GM23338 (cell line): ENCODE results near the gene ATP2B1. TPM values are rescaled to one million over a fixed set of nuclear protein-coding genes. Genes with fewer than 3 reads are reported as not detected.

ENCODE experiments used
- ATAC-seq: fragments of 200-7000 bp; cut with Tn5 transposase; 3 replicates; pipeline ENCODE4 v1.9.1; 2020
- DNase-seq: peaks from one replicate; pipeline ENCODE4 v3.0.0-alpha.2; 2015; ENCODE audit warnings: low spot score
- H2AFZ ChIP-seq: fragments of 200-600 bp; sonication (generic); 2 replicates; pipeline ENCODE4 v1.8.0; 2016; ENCODE audit warnings: antibody characterized with exemption, mild to moderate bottlenecking, moderate library complexity
- H3F3A ChIP-seq: fragments of 200-600 bp; sonication (generic); replicated peaks from 2 replicates; pipeline ENCODE4 v1.8.0; 2017; ENCODE audit warnings: antibody characterized with exemption, mixed run types, low read depth
- H3K27ac ChIP-seq: fragments of 200-600 bp; sonication (generic); 2 replicates; pipeline ENCODE4 v1.6.1; 2016; ENCODE audit warnings: low read depth
- H3K27me3 ChIP-seq: fragments of 200-600 bp; sonication (generic); 2 replicates; pipeline ENCODE4 v1.8.0; 2016; ENCODE audit warnings: mild to moderate bottlenecking, mixed run types, moderate library complexity; ENCODE audit not compliant: insufficient read depth
- H3K36me3 ChIP-seq: fragments of 200-600 bp; sonication (generic); 2 replicates; pipeline ENCODE4 v1.8.0; 2016; ENCODE audit warnings: mild to moderate bottlenecking; ENCODE audit not compliant: insufficient read depth
- H3K4me1 ChIP-seq: fragments of 200-600 bp; sonication (generic); 2 replicates; pipeline ENCODE4 v1.8.0; 2016; ENCODE audit warnings: mild to moderate bottlenecking, moderate library complexity; ENCODE audit not compliant: insufficient read depth
- H3K4me2 ChIP-seq: fragments of 200-600 bp; sonication (generic); 2 replicates; pipeline ENCODE4 v1.7.1; 2017; ENCODE audit warnings: mixed run types
- H3K4me3 ChIP-seq: fragments of 200-600 bp; sonication (generic); 2 replicates; pipeline ENCODE4 v1.6.1; 2016; ENCODE audit warnings: mixed run types
- H3K79me2 ChIP-seq: fragments of 200-600 bp; sonication (generic); replicated peaks from 2 replicates; pipeline ENCODE4 v1.8.0; 2017; ENCODE audit warnings: mild to moderate bottlenecking; ENCODE audit not compliant: insufficient read depth
- H3K9me2 ChIP-seq: fragments of 200-600 bp; sonication (generic); 2 replicates; pipeline ENCODE4 v1.8.0; 2017; ENCODE audit not compliant: insufficient read depth
- H4K20me1 ChIP-seq: fragments of 200-600 bp; sonication (generic); replicated peaks from 2 replicates; pipeline ENCODE4 v1.8.0; 2017; ENCODE audit warnings: mild to moderate bottlenecking; ENCODE audit not compliant: insufficient read depth
- H3K27ac Mint-ChIP-seq: 2 replicates; pipeline ENCODE4 v1.8.0; 2020; ENCODE audit warnings: inconsistent platforms, mild to moderate bottlenecking, moderate library complexity, mixed read lengths
- H3K27me3 Mint-ChIP-seq: 3 replicates; pipeline ENCODE4 v1.8.0; 2022; ENCODE audit warnings: low read depth, mild to moderate bottlenecking, moderate library complexity, mixed read lengths, inconsistent platforms; ENCODE audit not compliant: insufficient read depth, poor library complexity
- H3K36me3 Mint-ChIP-seq: 3 replicates; pipeline ENCODE4 v1.8.0; 2021; ENCODE audit warnings: low read depth, mild to moderate bottlenecking, inconsistent platforms, moderate library complexity, mixed read lengths
- H3K4me1 Mint-ChIP-seq: 3 replicates; pipeline ENCODE4 v1.8.0; 2020; ENCODE audit warnings: mild to moderate bottlenecking, inconsistent platforms, mixed read lengths
- H3K4me3 Mint-ChIP-seq: 3 replicates; pipeline ENCODE4 v1.8.0; 2021; ENCODE audit warnings: moderate library complexity, mild to moderate bottlenecking, inconsistent platforms, mixed read lengths
- H3K9me3 Mint-ChIP-seq: 3 replicates; pipeline ENCODE4 v1.8.0; 2020; ENCODE audit warnings: moderate library complexity, mild to moderate bottlenecking, inconsistent platforms, mixed read lengths
- CREB1 ChIP-seq: fragments of 250-450 bp; sonication (Bioruptor Pico); IDR thresholded peaks from 2 replicates; pipeline ENCODE4 v1.5.0; 2020; ENCODE audit warnings: low read depth, mild to moderate bottlenecking, moderate library complexity
- CTCF ChIP-seq, 2 experiments: fragments of 200-600 bp in 1 of 2; sonication (generic) in 1 of 2; conservative IDR thresholded peaks; 2 replicates each; pipeline versions ENCODE4 v1.5.1 to v1.6.1; 2016 to 2017; ENCODE audit warnings: antibody characterized with exemption in 2 of 2, low read depth in 2 of 2, mild to moderate bottlenecking in 2 of 2, moderate library complexity in 1 of 2
- ETS1 ChIP-seq: IDR thresholded peaks from 2 replicates; pipeline ENCODE4 v1.6.1; 2016; ENCODE audit warnings: antibody characterized with exemption
- EZH2 ChIP-seq: fragments of 200-600 bp; sonication (generic); IDR thresholded peaks from one replicate; pipeline ENCODE4 v1.8.0; 2017; ENCODE audit warnings: antibody characterized with exemption, mild to moderate bottlenecking, low read depth; ENCODE audit not compliant: unreplicated experiment
- EZH2phosphoT487 ChIP-seq: fragments of 200-600 bp; sonication (generic); IDR thresholded peaks from one replicate; pipeline ENCODE4 v1.8.1; 2018; ENCODE audit warnings: antibody characterized with exemption; ENCODE audit not compliant: unreplicated experiment
- JUNB ChIP-seq: IDR thresholded peaks from one replicate; pipeline ENCODE4 v1.6.1; 2016; ENCODE audit warnings: antibody characterized with exemption; ENCODE audit not compliant: unreplicated experiment
- NANOG ChIP-seq: IDR thresholded peaks from 2 replicates; pipeline ENCODE4 v1.6.1; 2016; ENCODE audit warnings: antibody characterized with exemption, borderline replicate concordance
- POLR2AphosphoS5 ChIP-seq: IDR thresholded peaks from 2 replicates; pipeline ENCODE4 v1.6.1; 2016; ENCODE audit warnings: antibody characterized with exemption, low read depth
- REST ChIP-seq: IDR thresholded peaks from one replicate; pipeline ENCODE4 v1.6.1; 2018; ENCODE audit warnings: antibody characterized with exemption; ENCODE audit not compliant: unreplicated experiment
- STAT1 ChIP-seq: IDR thresholded peaks from one replicate; pipeline ENCODE4 v1.6.1; 2016; ENCODE audit warnings: antibody characterized with exemption; ENCODE audit not compliant: unreplicated experiment
- ZNF114 ChIP-seq: fragments of 250-450 bp; sonication (Bioruptor Pico); IDR thresholded peaks from 2 replicates; pipeline ENCODE4 v1.5.0; 2020; ENCODE audit warnings: mild to moderate bottlenecking, moderate library complexity
- ZNF331 ChIP-seq: fragments of 250-450 bp; sonication (Bioruptor Pico); IDR thresholded peaks from 2 replicates; pipeline ENCODE4 v1.5.0; 2020; ENCODE audit warnings: low read depth, mild to moderate bottlenecking, moderate library complexity
- ZNF462 ChIP-seq: fragments of 250-450 bp; sonication (Bioruptor Pico); IDR thresholded peaks from 2 replicates; pipeline ENCODE4 v1.5.0; 2020; ENCODE audit warnings: mild to moderate bottlenecking, moderate library complexity
- polyA plus RNA-seq: library from polyadenylated mRNA; unstranded; fragments of >200 nt; fragmentation: Nextera tagmentation; extraction: Ambion mirVana; gene quantifications from 2 replicates; pipeline ENCODE4 v1.2.1, GENCODE V29; 2016
- total RNA-seq: library from RNA; depleted of rRNA; stranded (reverse); fragments of >200 nt; shearing (Covaris generic); gene quantifications from 2 replicates; pipeline ENCODE4 v1.2.3, GENCODE V29; 2014

Gene ATP2B1
- total and polyA plus RNA-seq, 2 experiments from 2014 or later = 39.3 to 42.3 TPM

- Histone ChIP-seq H3K27me3 (no peaks in the 10 kb centered on the region), H3K36me3 (no peaks in the 10 kb centered on the region), H4K20me1 (peaks cover 4% of the 10 kb centered on the region; the same call in 1 of the 2 replicates), H2AFZ (no peak overlapping the region), H3K27ac (no peak overlapping the region), H3F3A (no peaks in the 10 kb centered on the region), H3K79me2 (no peaks in the 10 kb centered on the region; the same call in 1 of the 2 replicates), H3K4me3 (no peak overlapping the region), H3K9me2 (no peaks in the 10 kb centered on the region), H3K4me1 (peaks cover 2% of the 10 kb centered on the region; the same call in 1 of the 2 replicates), H3K4me2 (no peak overlapping the region)
- no peak overlapping the region for H3K27ac Mint-ChIP-seq
- no peak for TF ChIP-seq NANOG
- no peak for TF ChIP-seq CTCF (conservative IDR thresholded peaks at IDR 0.05; ENCODE audit: low read depth in 2 of 2)
- no peak for TF ChIP-seq EZH2phosphoT487
- TF ChIP-seq ETS1 = no peak
- no peak for TF ChIP-seq EZH2
- TF ChIP-seq REST = no peak
- TF ChIP-seq POLR2AphosphoS5 = no peak
- TF ChIP-seq JUNB = no peak
- TF ChIP-seq ZNF114 (CRISPR knock-in tag) = no peak
- TF ChIP-seq ZNF462 (CRISPR knock-in tag) = no peak
- TF ChIP-seq STAT1 = no peak
- no peak for TF ChIP-seq ZNF331 (CRISPR knock-in tag)
- TF ChIP-seq CREB1 (CRISPR knock-in tag) = no peak
- H3K9me3 Mint-ChIP-seq = no peaks in the 10 kb centered on the region
- peaks cover 1% of the 10 kb centered on the region for H3K27me3 Mint-ChIP-seq
- no peak for ATAC-seq
- H3K4me3 Mint-ChIP-seq = no peak overlapping the region
- DNase-seq = no peak
- peaks cover 11% of the 10 kb centered on the region for H3K4me1 Mint-ChIP-seq
- H3K36me3 Mint-ChIP-seq = no peaks in the 10 kb centered on the region; the same call in 2 of the 3 replicates
These were observed 65.7 kb downstream of the ATP2B1 start for GRCh38 chr12:89642959-89643358.
